Superior temporal gyrus (tissue), 1 donor: ENCODE measurements around the gene NHEJ1.

Experiments
- DNase-seq: peaks from one replicate; pipeline ENCODE4 v3.0.0-alpha.2; 2016; ENCODE audit errors: extremely low spot score

The NHEJ1 gene

DNA sequence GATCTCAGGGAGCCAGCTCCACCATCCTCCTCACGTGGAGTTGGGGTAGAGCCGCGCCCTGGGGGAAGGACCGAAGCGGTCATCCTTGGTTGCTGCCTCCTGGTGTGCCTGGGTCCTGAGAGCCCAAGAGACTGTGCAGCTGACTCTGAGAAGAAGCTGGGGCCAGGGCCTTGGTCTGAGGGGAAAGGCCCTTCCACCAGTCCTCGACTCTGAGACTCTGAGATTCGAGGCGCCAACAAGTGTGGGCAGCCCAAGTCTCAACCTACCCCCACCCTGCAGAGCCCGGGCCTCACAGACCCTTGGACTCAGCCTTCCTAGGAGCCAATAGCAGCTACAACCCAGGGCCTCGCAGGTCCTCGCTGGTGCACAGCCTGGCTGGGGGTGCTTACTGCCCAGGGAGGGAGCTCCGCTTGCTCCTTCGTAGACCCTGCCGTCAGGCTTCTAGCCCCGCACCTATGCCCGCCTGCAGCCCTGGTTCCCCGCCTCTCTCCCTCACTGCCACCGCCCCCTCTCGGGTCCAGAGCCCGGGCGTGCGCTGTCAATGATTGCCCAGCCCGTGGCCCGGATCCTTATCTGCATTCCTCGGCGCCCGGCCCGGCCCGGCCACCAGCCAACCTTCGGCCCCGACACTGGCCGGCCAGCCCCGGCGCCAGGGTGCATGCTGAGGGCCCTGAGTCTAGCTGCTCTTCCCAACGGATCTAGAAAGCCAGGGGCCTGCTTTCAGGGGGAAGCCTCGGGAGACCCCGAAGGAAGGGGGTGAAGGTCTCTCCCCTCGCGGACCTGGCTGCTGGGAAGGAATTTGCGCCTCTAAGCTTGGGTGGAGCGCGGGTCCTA lies 101.9 kb downstream of the NHEJ1 start:
- DNase-seq = no peak

DNA sequence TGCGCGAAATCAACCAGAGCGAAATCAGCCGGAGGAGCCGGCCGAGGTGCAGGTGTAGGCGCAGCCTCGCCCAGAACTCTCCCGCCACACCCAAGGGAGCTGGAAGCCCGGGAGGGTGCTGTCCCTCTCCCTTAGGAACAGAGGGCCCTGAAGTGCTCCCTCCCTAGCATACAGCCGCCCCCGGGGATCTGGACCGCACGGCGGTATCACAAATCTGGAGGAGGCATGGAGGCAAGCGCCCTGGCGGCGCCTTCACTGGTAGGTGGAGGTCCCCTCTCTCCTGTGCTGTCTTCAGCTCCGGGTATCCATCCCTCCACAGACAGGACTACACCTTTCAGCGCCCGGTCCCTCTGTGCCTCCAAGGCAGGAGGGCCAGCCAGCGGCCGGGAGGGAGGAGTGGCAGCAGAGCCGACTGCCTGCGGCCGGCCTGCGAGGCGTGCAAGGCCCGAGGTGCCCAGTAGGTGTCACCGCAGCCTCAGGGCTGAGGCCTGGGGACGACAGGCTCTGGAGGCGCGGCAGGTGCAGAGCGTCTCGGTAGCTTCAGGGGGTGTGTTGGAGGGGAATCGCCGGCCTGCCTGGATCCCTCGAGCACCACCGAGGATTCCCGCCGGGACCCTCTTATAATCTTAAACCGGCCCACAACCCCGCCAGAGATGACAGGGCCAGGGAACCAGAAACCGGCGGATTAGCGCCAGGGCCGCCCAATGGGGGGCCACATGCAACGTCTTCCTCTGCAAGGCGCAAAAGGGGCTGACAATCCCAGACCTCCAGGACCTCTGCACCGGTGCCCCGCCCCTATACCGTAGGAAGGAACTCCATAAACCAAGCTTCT lies 102.7 kb downstream of the NHEJ1 start:
- peak; percentile 75 for DNase-seq

GRCh38 chr2:219056896-219057708 lies 103.5 kb downstream of the NHEJ1 start:
- no peak for DNase-seq

DNA sequence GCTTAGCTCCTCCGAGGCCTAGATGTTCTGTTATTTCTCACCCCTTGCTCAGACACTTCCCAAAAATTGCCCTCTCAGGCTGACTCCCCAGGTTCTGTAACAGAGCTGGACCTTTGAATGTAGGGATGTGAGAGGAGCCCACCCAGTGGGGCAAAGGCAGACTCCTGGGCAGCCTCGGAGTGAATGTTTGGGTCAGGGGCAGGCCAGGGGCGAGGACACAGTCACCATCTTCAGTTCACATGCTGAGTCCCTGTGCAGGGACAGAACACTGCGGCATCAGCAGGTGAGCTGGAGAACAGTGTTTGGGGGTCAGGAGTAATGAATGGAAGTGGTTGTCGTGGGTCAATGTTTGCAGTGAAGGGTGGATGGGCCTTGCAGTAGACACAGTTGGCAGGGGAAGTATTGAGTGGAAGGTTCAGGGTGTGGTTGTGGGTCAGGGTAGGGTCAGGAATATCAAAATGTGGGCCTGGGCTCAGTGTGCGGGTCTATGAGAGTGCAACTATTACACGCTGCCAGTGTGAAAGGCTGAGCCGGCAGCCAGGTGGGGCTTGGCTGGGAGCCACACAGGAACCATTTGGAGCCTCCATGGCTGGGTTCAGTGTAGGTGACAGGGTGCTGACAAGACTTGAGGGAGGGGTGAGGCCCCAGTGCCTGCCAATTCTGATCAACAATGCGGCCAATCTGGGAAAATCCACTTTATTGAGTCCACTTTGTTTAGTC lies 104.3 kb downstream of the NHEJ1 start:
- no peak for DNase-seq

GRCh38 chr2:219054956-219055903 lies 105.4 kb downstream of the NHEJ1 start:
- no peak for DNase-seq

DNA sequence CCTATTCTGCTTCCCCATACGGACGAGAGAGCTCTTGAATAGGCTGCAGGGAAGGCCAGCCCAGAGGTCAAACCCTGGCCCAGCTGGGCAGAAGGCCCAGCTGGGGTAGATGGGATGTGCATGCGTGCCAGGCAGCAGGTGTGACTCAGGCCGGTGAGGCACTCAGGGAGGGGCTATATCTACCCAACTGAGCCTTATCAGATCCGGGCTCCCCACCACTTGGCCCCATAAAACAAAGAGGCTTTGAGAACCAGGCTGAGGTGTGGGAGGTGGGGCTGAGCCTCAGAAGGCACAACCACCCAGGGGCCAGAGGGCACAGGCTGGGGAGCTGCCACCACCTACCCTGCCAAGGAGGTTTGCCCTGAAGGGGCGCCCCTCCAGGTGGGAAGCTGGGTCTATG lies 111.3 kb downstream of the NHEJ1 start:
- no peak for DNase-seq

DNA sequence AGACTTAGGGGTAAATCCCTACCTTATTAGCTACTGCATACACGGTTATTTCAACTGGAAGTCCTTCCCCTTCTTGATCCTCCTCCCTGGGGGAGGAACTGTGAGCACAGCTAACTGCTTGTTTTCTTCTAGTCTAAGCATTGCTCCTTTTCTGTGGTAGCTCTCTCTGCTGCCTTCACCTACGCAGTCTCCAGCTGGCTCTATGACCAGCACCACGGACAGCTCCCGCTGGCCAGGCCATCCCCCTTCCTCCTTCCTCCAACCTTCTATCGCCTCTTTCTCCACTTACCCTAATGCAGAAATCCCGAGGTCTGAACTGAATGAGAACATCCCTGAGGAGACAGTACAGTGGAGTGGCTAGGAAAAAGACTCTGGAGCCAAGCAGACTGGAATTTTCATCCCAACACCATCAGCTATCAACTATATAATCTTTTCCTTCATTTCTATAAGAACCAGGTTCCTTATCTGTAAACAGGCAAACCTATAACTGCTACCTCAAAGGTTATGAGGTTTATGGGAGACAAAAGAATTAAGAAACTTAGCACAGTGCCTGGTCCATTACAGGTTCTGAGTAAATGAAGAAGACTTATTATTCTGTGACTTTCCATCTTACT lies 114.6 kb downstream of the NHEJ1 start:
- no peak for DNase-seq

GRCh38 chr2:219042750-219043149 lies 117.9 kb downstream of the NHEJ1 start:
- no peak for DNase-seq

DNA sequence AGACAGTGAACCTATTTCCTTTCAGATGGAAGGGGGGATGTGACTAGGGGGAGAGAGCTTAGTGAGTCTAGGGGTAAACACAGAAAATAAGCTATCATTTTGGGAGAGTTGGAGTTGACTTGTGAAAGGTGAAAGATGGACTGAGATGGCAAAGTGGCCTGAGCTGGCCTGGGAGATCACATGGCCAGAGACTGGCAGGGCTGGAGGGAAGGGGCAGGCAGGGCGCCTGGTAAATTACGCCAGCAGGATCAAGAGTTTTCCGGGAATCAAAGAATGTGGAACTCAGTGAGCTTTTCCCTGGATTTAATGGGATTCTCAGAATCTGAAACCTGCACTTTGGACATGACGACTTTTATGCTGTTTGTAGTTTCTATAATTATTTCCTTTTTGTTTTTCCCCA lies 118.5 kb downstream of the NHEJ1 start:
- DNase-seq = no peak

- DNase-seq = peak; percentile 77
Measured at GRCh38 chr2:219041252-219041651, 119.4 kb downstream of the NHEJ1 start, which contains the start of gene CFAP65. TSS of gene CFAP65 (minus strand) at chr2:219041516. CDS start at chr2:219039048, 2,468 bp downstream.

DNA sequence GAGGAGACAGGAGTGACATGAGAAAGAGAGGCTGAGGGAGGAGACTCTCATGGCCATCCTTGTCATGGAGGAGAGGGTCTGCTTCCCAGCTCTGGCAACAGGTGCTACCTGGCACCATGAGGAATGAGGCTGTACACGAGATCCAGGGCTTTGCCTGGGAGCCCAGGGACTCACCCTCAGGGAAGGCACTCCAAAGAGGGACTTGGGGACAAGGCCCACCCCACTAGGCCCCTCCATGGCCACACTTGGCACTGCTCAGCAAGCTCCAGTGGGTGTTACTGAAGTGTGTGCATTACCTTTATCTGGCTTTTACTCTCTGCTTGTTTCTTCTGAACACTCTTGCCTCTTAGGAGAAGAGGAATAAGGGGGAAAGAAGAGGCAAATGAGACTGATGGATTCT lies 122.0 kb downstream of the NHEJ1 start:
- no peak for DNase-seq

DNA sequence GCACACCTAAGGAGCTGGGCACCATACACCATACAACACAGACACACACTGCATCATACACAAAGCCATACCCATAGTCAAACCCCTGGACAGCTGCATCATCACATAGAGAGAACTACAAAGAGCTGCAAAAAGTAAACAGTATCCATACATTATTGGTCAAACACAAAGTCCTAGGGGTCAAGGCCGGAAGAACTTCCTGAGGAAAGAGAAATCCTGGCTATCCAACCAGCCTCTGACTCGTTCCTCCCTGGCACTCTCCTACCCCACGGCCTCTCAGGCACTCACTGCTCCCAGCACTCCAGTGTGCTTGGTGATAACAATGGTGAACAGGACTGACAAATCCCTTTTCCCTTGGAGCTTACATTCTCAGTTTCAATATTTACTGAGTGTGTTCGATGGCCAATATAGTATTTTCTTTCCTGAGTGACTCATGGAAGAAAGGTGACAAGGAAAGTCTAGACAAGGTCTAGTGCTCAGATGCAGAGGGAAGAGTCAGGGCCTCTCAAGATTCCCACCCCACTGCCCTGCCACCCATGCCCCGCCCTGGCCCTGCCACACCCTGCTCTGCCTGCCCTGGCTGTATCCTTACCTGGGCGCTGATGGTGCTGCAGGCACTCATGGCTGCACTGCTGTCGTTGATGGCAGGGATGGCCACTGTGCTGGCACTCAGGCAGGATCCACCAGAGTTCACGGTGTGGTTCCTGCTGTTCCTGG lies 122.7 kb downstream of the NHEJ1 start:
- no peak for DNase-seq

DNA sequence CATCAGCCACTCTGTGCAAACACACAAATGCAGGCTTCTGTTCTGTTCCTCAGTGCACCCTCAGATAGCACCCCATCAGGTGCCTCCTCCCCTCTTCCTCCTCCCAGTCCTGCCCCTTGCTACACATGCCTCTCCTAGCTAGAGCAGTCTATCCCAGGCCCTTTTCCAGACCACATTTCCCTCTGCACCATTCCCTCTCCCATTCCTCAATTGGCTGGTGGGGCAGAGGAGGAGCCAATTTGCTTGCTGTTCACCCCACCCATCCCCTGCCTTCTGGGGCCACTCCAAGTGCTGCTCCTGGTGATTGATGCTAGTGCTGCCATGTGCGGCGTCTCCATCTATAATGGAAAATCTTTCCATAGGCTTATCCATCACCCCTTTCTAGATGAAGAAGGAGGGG lies 124.7 kb downstream of the NHEJ1 start:
- DNase-seq = no peak

GRCh38 chr2:219034823-219035222 lies 125.8 kb downstream of the NHEJ1 start:
- DNase-seq = no peak

- DNase-seq = no peak
Measured at GRCh38 chr2:219032051-219032745, 128.4 kb downstream of the NHEJ1 start.

GRCh38 chr2:219031005-219031738 lies 129.4 kb downstream of the NHEJ1 start:
- DNase-seq = no peak

GRCh38 chr2:219030177-219030940 lies 130.3 kb downstream of the NHEJ1 start:
- DNase-seq = no peak
